CD4-positive, alpha-beta T cell (primary cell): ENCODE results near the gene ULK4. TPM values are rescaled to one million over a fixed set of nuclear protein-coding genes. Genes with fewer than 3 reads are reported as not detected.

ENCODE experiments used
- ATAC-seq: fragments of 200-7000 bp; cut with Tn5 transposase; one replicate; pipeline ENCODE4 v1.10.0; 2022; ENCODE audit warnings: mild to moderate bottlenecking; ENCODE audit not compliant: poor library complexity
- CTCF ChIA-PET: fragments of 350-600 bp; sonication (Branson Sonifier 250); formaldehyde crosslinking; loops from one replicate; lab custom pipeline; 2021; ENCODE audit warnings: antibody characterized with exemption, inconsistent platforms; lab: Charles Lee
- POLR2A ChIA-PET: fragments of 350-600 bp; sonication (Branson Sonifier 250); formaldehyde crosslinking; loops from one replicate; lab custom pipeline; 2021; ENCODE audit warnings: antibody characterized with exemption, inconsistent platforms; lab: Charles Lee
- DNase-seq, 14 experiments: peaks; one replicate each; pipeline ENCODE4 v3.0.0-alpha.2; 2013 to 2020; ENCODE audit warnings: mixed read lengths in 2 of 14
- H3K27ac ChIP-seq, 2 donors: one replicate each; pipeline versions ENCODE4 v1.5.1 to v1.7.0; 2013; ENCODE audit warnings: low read length in 2 of 2, low read depth in 1 of 2, mild to moderate bottlenecking in 1 of 2
- H3K27me3 ChIP-seq, 2 experiments: 1 replicate in 1 of 2; 2 replicates in 1 of 2; pipeline versions ENCODE4 v1.6.1 to v1.7.0; 2013; ENCODE audit warnings: low read length in 2 of 2, control low read depth in 1 of 2, mild to moderate bottlenecking in 1 of 2, moderate library complexity in 1 of 2; ENCODE audit not compliant: insufficient read depth in 2 of 2, control insufficient read depth in 1 of 2
- H3K36me3 ChIP-seq: one replicate; pipeline ENCODE4 v1.6.1; 2013; ENCODE audit warnings: low read length, control low read depth; ENCODE audit not compliant: insufficient read depth
- H3K4me1 ChIP-seq: one replicate; pipeline ENCODE4 v1.6.1; 2013; ENCODE audit warnings: low read length, control low read depth; ENCODE audit not compliant: insufficient read depth
- H3K4me3 ChIP-seq: one replicate; pipeline ENCODE4 v1.5.1; 2013; ENCODE audit warnings: mild to moderate bottlenecking, low read length, moderate library complexity
- H3K9me3 ChIP-seq, 2 experiments: 1 replicate in 1 of 2; 2 replicates in 1 of 2; pipeline versions ENCODE4 v1.6.1 to v1.7.0; 2013; ENCODE audit warnings: low read length in 2 of 2, mild to moderate bottlenecking in 2 of 2, control low read depth in 1 of 2, moderate library complexity in 1 of 2; ENCODE audit not compliant: control insufficient read depth in 1 of 2, insufficient read depth in 1 of 2
- H3K27ac Mint-ChIP-seq: one replicate; pipeline ENCODE4 v1.8.0; 2020; ENCODE audit warnings: mixed read lengths
- H3K27me3 Mint-ChIP-seq: one replicate; pipeline ENCODE4 v1.8.0; 2021; ENCODE audit warnings: mixed read lengths
- H3K36me3 Mint-ChIP-seq: one replicate; pipeline ENCODE4 v1.8.0; 2021; ENCODE audit warnings: low read depth, mixed read lengths
- H3K4me1 Mint-ChIP-seq: one replicate; pipeline ENCODE4 v1.8.0; 2021; ENCODE audit warnings: low read depth, mixed read lengths
- H3K4me3 Mint-ChIP-seq: one replicate; pipeline ENCODE4 v1.8.0; 2020; ENCODE audit warnings: mild to moderate bottlenecking, mixed read lengths
- H3K9me3 Mint-ChIP-seq: one replicate; pipeline ENCODE4 v1.8.0; 2020; ENCODE audit warnings: mixed read lengths
- intact Hi-C, 2 experiments: fragments of 100-400 bp; cut with DNase I in 1 of 2; cut with micrococcal nuclease in 1 of 2; formaldehyde crosslinking; loops; one replicate each; pipeline versions ENCODE4 v1.15.1 to v1.9.0; 2023 to 2025; cut with DNase I, micrococcal nuclease
- total RNA-seq, 174 experiments: library from RNA in 2 of 174; stranded (reverse) in 2 of 174; gene quantifications; one replicate each; pipeline ENCODE4 v1.2.3 and lab custom pipeline; 2021 to 2026
- TF ChIP-seq, protein P1 (sequence below): fragments of 200-600 bp; IDR thresholded peaks from one replicate; pipeline ENCODE4 v1.8.0; 2022; ENCODE audit warnings: antibody characterized with exemption, mild to moderate bottlenecking

ULK4 gene
- total RNA-seq, 2 experiments from 2014 or later: 23.8 to 28.6 TPM

- DNase-seq (peak in 3 of 14 experiments; percentile 12 to 27 (median 23)), ATAC-seq (no peak)
- H3K36me3 ChIP-seq: no peaks in the 10 kb centered on the region
- Mint-ChIP-seq H3K4me1 (peaks cover 81% of the 10 kb centered on the region), H3K27me3 (no peaks in the 10 kb centered on the region), H3K4me3 (peak overlapping the region; percentile 94), H3K27ac (peak overlapping the region; percentile 20), H3K9me3 (no peaks in the 10 kb centered on the region), H3K36me3 (peaks cover 18% of the 10 kb centered on the region)
- H3K27me3 ChIP-seq: no peaks in the 10 kb centered on the region
- no peak overlapping the region for H3K4me3 ChIP-seq
- intact Hi-C loops: loop anchor here (5.0 to 10.0 kb wide), 3 partner anchors 34 to 1798 kb away; partner anchors contain the start of gene RPSA (in 1 of the 2)
- H3K27ac ChIP-seq: no peak overlapping the region
- no peaks in the 10 kb centered on the region for H3K9me3 ChIP-seq
- ChIA-PET CTCF (interaction anchor here (0.7 to 1.2 kb wide), 3 partner anchors 12 to 43 kb away, joined by 3 to 4 read pairs (median 3); no protein-coding TSS in a partner anchor), POLR2A (interaction anchor here (0.6 to 1.2 kb wide), 3 partner anchors 22 to 883 kb away, joined by 3 to 4 read pairs (median 3); no protein-coding TSS in a partner anchor)
- TF ChIP-seq, protein P1, sequence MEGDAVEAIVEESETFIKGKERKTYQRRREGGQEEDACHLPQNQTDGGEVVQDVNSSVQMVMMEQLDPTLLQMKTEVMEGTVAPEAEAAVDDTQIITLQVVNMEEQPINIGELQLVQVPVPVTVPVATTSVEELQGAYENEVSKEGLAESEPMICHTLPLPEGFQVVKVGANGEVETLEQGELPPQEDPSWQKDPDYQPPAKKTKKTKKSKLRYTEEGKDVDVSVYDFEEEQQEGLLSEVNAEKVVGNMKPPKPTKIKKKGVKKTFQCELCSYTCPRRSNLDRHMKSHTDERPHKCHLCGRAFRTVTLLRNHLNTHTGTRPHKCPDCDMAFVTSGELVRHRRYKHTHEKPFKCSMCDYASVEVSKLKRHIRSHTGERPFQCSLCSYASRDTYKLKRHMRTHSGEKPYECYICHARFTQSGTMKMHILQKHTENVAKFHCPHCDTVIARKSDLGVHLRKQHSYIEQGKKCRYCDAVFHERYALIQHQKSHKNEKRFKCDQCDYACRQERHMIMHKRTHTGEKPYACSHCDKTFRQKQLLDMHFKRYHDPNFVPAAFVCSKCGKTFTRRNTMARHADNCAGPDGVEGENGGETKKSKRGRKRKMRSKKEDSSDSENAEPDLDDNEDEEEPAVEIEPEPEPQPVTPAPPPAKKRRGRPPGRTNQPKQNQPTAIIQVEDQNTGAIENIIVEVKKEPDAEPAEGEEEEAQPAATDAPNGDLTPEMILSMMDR: no peak
- peaks cover 25% of the 10 kb centered on the region for H3K4me1 ChIP-seq
Measured at GRCh38 chr3:41202834-41203345, 759.0 kb downstream of the ULK4 start.

DNA sequence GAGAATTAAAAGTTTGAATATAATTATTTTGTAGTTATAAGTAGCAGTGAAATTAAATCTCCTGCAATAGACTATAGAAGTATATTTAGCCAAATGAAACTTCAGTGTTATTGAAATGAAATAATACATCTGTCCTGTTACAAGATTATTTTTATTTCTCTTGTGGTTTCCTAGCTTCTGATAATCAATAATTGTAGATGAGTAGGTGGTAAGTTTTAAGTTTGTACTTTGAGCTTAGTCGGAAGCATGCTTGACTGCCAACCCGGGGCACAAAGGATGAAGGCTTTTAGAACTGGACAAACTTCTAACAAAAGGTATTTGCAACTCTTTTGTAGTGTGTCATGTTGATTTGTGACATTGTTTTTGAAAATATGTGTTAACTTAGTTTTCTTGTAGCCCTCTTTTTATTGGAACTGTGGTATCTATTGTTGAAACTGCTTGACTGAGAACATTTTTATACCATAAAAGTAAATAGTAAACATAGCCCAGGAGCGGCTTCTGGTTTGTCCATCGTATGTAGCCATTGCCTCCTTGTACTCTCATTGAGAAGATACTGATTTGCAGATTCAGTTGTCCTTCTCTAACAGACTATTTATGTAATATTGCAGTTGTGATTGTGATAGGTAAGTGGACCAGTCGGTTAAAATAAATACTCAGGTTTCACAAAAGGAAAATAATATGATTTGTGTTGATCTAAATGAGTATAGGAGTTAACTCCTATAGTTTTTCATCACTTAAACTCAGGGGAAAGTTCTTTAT is 759.6 kb downstream of the ULK4 start:
- no peak overlapping the region for H3K27ac ChIP-seq
- no peaks in the 10 kb centered on the region for H3K27me3 ChIP-seq
- H3K4me1 ChIP-seq: peaks cover 23% of the 10 kb centered on the region
- H3K27ac Mint-ChIP-seq: peak overlapping the region; percentile 70
- H3K4me3 ChIP-seq: peak overlapping the region; percentile 6
- intact Hi-C loops: loop anchor here (5.0 to 10.0 kb wide), 3 partner anchors 35 to 1797 kb away; partner anchors contain the start of gene RPSA (in 1 of the 2)
- no peaks in the 10 kb centered on the region for H3K27me3 Mint-ChIP-seq
- peak overlapping the region; percentile 94 for H3K4me3 Mint-ChIP-seq
- ChIA-PET CTCF (interaction anchor here (0.5 to 1.6 kb wide), 5 partner anchors 10 to 43 kb away, joined by 3 to 6 read pairs (median 3); no protein-coding TSS in a partner anchor), POLR2A (interaction anchor here (0.6 to 1.4 kb wide), 4 partner anchors 22 to 882 kb away, joined by 3 to 4 read pairs (median 3); partner anchors contain the start of gene RPL14)
- H3K4me1 Mint-ChIP-seq: peaks cover 75% of the 10 kb centered on the region
- no peaks in the 10 kb centered on the region for H3K9me3 ChIP-seq
- peaks cover 18% of the 10 kb centered on the region for H3K36me3 Mint-ChIP-seq
- H3K36me3 ChIP-seq: no peaks in the 10 kb centered on the region
- TF ChIP-seq, protein P1: no peak
- no peak for ATAC-seq
- no peaks in the 10 kb centered on the region for H3K9me3 Mint-ChIP-seq
- no peak for DNase-seq

- intact Hi-C loops: loop anchor here (2.0 to 10.0 kb wide), 4 partner anchors 16 to 1796 kb away; partner anchors contain the start of gene RPSA (in 1 of the 2)
- TF ChIP-seq, protein P1: no peak
- H3K36me3 Mint-ChIP-seq: peaks cover 18% of the 10 kb centered on the region
- peaks cover 59% of the 10 kb centered on the region for H3K4me1 Mint-ChIP-seq
- H3K4me3 Mint-ChIP-seq: peak overlapping the region; percentile 94
- H3K27ac Mint-ChIP-seq: peak overlapping the region; percentile 70
- no peaks in the 10 kb centered on the region for H3K9me3 Mint-ChIP-seq
- DNase-seq (peak in 7 of 14 experiments; percentile 9 to 55 (median 35)), ATAC-seq (peak; percentile 3)
- no peaks in the 10 kb centered on the region for H3K27me3 ChIP-seq
- H3K9me3 ChIP-seq: no peaks in the 10 kb centered on the region
- peak overlapping the region in 1 of 2 donors; percentile 61 for H3K27ac ChIP-seq
- H3K4me3 ChIP-seq: peak overlapping the region; percentile 90
- ChIA-PET CTCF (interaction anchor here (1.6 kb wide), 1 partner anchor 11 kb away, joined by 6 read pairs; no protein-coding TSS in a partner anchor), POLR2A (interaction anchor here (0.6 to 2.9 kb wide), 11 partner anchors 9 to 889 kb away, joined by 3 to 39 read pairs (median 4); partner anchors contain the start of gene RPL14)
- no peaks in the 10 kb centered on the region for H3K36me3 ChIP-seq
- no peaks in the 10 kb centered on the region for H3K27me3 Mint-ChIP-seq
- peaks cover 22% of the 10 kb centered on the region for H3K4me1 ChIP-seq
Measured at GRCh38 chr3:41200669-41201021, 761.3 kb downstream of the ULK4 start.
